ENCODE results near the gene CTDSP1. TPM values are rescaled to one million over a fixed set of nuclear protein-coding genes. Genes with fewer than 3 reads are reported as not detected.

The CTDSP1 gene
- total RNA-seq, 1 experiment from 2014 or later = 52.3 TPM

DNA sequence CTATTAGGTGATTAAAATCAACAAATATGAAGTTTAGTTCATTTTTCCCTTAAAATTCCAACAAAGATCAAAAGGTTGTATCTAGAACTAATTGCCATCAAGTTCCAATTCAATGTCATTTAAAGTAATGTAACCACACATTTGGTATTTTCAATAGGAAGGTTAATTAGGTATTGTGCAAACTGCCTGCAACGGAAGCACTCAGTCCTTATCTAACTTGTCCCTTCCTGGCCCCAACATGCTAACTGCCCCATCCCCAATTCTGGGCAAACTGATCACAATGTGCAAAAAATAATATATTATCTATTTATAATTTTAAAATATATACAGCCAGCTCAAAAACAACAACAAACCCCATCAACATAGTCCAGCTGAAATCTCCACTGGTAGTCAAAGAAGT, 52.4 kb downstream of the CTDSP1 start:
- no peak overlapping the region for H3K27ac ChIP-seq (ENCODE audit: insufficient read length, low read depth, low read length)
- H3K27me3 ChIP-seq (ENCODE audit: insufficient read depth, low read length) = no peaks in the 10 kb centered on the region
- H3K36me3 Mint-ChIP-seq (ENCODE audit: insufficient read depth in 1 of 3, low read depth in 3 of 3) = peaks cover 29 to 73% (median 56%) of the 10 kb centered on the region in 3 experiments
- no peaks in the 10 kb centered on the region for H3K9me3 ChIP-seq (ENCODE audit: control insufficient read depth, low read depth, low read length)
- no peak overlapping the region for H2AK5ac ChIP-seq (ENCODE audit: insufficient read length, low read length)
- no peak overlapping the region for H3K4me3 Mint-ChIP-seq
- H2BK5ac ChIP-seq (ENCODE audit: insufficient read length, low read length) = no peak overlapping the region
- H3K18ac ChIP-seq (ENCODE audit: insufficient read length, low read depth, low read length) = no peak overlapping the region
- no peak overlapping the region for H2BK120ac ChIP-seq (ENCODE audit: low read depth, low read length, poor library complexity, severe bottlenecking)
- H3K27me3 Mint-ChIP-seq (ENCODE audit: low read depth) = no peaks in the 10 kb centered on the region
- H2BK15ac ChIP-seq (ENCODE audit: low read depth, low read length) = no peak overlapping the region
- peaks cover 0 to 5% of the 10 kb centered on the region in 2 experiments; a peak in 2 of 5 replicates for H3K9me3 Mint-ChIP-seq
- no peak overlapping the region for H3T11ph ChIP-seq (ENCODE audit: low read length)
- H3K23ac ChIP-seq (ENCODE audit: insufficient read length, low read depth, low read length) = no peak overlapping the region
- H2BK20ac ChIP-seq (ENCODE audit: low read depth, low read length, poor library complexity, severe bottlenecking) = no peak overlapping the region
- H4K20me1 ChIP-seq (ENCODE audit: control insufficient read depth, insufficient read depth, insufficient read length) = no peaks in the 10 kb centered on the region
- H4K5ac ChIP-seq (ENCODE audit: insufficient read length, low read depth, low read length) = no peak overlapping the region
- H2BK12ac ChIP-seq (ENCODE audit: insufficient read length, low read depth, low read length) = no peak overlapping the region
- no peak overlapping the region for H3K9ac ChIP-seq (ENCODE audit: extremely low read depth, insufficient read length, low read length)
- H3K4me2 ChIP-seq (ENCODE audit: insufficient read depth, insufficient read length, low read length) = no peak overlapping the region
- H3K79me2 ChIP-seq (ENCODE audit: insufficient read depth, low read length) = no peaks in the 10 kb centered on the region
- H3K14ac ChIP-seq (ENCODE audit: insufficient read depth, low read length) = no peak overlapping the region
- H3K56ac ChIP-seq (ENCODE audit: insufficient read length, low read depth, low read length) = no peak overlapping the region
- no peaks in the 10 kb centered on the region for H3K23me2 ChIP-seq (ENCODE audit: insufficient read length, low read depth, low read length, poor library complexity, severe bottlenecking)
- no peak overlapping the region for H4K91ac ChIP-seq (ENCODE audit: insufficient read length, low read depth, low read length)
- H4K8ac ChIP-seq (replicated peaks; ENCODE audit: insufficient read length, low read depth, low read length) = no peak overlapping the region
- DNase-seq = no peak
- H2AFZ ChIP-seq (ENCODE audit: low read length) = no peak overlapping the region
- TF ChIP-seq, protein P1, sequence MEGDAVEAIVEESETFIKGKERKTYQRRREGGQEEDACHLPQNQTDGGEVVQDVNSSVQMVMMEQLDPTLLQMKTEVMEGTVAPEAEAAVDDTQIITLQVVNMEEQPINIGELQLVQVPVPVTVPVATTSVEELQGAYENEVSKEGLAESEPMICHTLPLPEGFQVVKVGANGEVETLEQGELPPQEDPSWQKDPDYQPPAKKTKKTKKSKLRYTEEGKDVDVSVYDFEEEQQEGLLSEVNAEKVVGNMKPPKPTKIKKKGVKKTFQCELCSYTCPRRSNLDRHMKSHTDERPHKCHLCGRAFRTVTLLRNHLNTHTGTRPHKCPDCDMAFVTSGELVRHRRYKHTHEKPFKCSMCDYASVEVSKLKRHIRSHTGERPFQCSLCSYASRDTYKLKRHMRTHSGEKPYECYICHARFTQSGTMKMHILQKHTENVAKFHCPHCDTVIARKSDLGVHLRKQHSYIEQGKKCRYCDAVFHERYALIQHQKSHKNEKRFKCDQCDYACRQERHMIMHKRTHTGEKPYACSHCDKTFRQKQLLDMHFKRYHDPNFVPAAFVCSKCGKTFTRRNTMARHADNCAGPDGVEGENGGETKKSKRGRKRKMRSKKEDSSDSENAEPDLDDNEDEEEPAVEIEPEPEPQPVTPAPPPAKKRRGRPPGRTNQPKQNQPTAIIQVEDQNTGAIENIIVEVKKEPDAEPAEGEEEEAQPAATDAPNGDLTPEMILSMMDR (conservative IDR thresholded peaks at IDR 0.05) = no peak
- no peaks in the 10 kb centered on the region for H3K4me1 ChIP-seq (ENCODE audit: insufficient read depth, low read length)
- peak overlapping the region in 1 of 3 experiments; percentile 34; a peak in 1 of 7 replicates for H3K27ac Mint-ChIP-seq
- no peak overlapping the region for H3K4ac ChIP-seq (ENCODE audit: low read depth, low read length)
- no peaks in the 10 kb centered on the region for H3K79me1 ChIP-seq (ENCODE audit: insufficient read depth, low read depth, low read length, poor library complexity, severe bottlenecking)
- WGBS (ENCODE audit: extremely low coverage, insufficient read length, low lambda C conversion rate) = no CpG with 5 or more reads among the region's 1 CpG
- peaks cover 9 to 14% of the 10 kb centered on the region in 2 experiments for H3K4me1 Mint-ChIP-seq

Small RNAs within 50 kb of the gene (microRNA-seq; reads per million reads assigned to microRNA genes)
- gene MIR26B (ENCODE audit: borderline microRNAs expressed) = 1,419 reads per million, percentile 96 among the genes with 10 or more reads in this experiment

Other genes with a start within 250 kb of the CTDSP1 start
- not detected in 2 replicates for gene CXCR1, start 232.9 kb upstream of the CTDSP1 start, total RNA-seq (2021)
- gene ARPC2, start 182.7 kb upstream of the CTDSP1 start, total RNA-seq (2021) = 197 and 204 TPM in 2 replicates
- 0.37 and 0.44 TPM in 2 replicates for gene GPBAR1, start 138.9 kb upstream of the CTDSP1 start, total RNA-seq (2021)
- gene AAMP, start 129.7 kb upstream of the CTDSP1 start, total RNA-seq (2021) = 103 and 106 TPM in 2 replicates
- 31.6 and 32.3 TPM in 2 replicates for gene PNKD, start 129.3 kb upstream of the CTDSP1 start, total RNA-seq (2021)
- 17.4 and 20.1 TPM in 2 replicates for gene TMBIM1, start 107.4 kb upstream of the CTDSP1 start, total RNA-seq (2021)
- gene CATIP, start 43.0 kb upstream of the CTDSP1 start, total RNA-seq (2021) = not detected in 2 replicates
- gene SLC11A1, start 17.6 kb upstream of the CTDSP1 start, total RNA-seq (2021) = 0.04 and 0.11 TPM in 2 replicates
- 4.0 and 4.2 TPM in 2 replicates for gene VIL1, start 19.3 kb downstream of the CTDSP1 start, total RNA-seq (2021)
- gene USP37, start 168.5 kb downstream of the CTDSP1 start, total RNA-seq (2021) = 34.5 and 34.9 TPM in 2 replicates
- 83.5 and 91.2 TPM in 2 replicates for gene CNOT9, start 169.0 kb downstream of the CTDSP1 start, total RNA-seq (2021)
- gene PLCD4, start 208.0 kb downstream of the CTDSP1 start, total RNA-seq (2021) = 0.18 and 0.42 TPM in 2 replicates

Measured in H9 (cell line).